ENCODE results near the gene DCBLD1. TPM values are rescaled to one million over a fixed set of nuclear protein-coding genes. Genes with fewer than 3 reads are reported as not detected.

Gene DCBLD1
- total and polyA plus RNA-seq, 2 donors (not counting 3 experiments of a cell fraction or from before 2014, with no cell fraction given), result 30.2 to 44.3 TPM

DNA sequence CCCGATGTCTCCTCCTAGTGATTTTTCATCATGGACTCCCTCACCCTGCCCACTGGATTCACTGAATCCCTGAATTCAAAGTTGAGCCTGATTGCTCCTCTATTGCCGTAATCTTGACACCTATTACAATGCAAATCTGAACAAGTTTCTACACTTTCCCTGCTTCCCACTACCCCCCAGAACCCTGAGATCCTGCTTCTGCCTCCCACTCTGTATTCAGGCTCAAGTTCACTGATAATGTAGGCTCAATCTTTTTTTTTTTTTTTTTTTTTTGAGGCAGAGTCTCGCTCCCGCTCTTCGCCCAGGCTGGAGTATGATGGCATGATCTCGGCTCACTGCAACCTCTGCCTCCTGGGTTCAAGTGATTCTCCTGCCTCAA, 3.6 kb upstream of the DCBLD1 start:
- ChIA-PET POLR2A (no interaction called here), CTCF (interaction anchor here (0.6 to 1.6 kb wide), 12 partner anchors 27 to 128 kb away, joined by 3 to 27 read pairs (median 6); partner anchors contain the start of gene GOPC)
- Histone ChIP-seq H3K9ac (replicated peaks; ENCODE audit: extremely low read depth, insufficient read depth, low read length) (no peak overlapping the region), H3K79me2 (ENCODE audit: control insufficient read depth, insufficient read depth, low read length) (peaks cover 9% of the 10 kb centered on the region), H3K9me3 (replicated peaks; ENCODE audit: control insufficient read depth, insufficient read depth, low read length) (no peaks in the 10 kb centered on the region), H3K4me1 (ENCODE audit: control insufficient read depth, extremely low read depth, insufficient read depth, low read length) (peaks cover 2% of the 10 kb centered on the region), H3K27me3 (ENCODE audit: control insufficient read depth in 2 of 2, insufficient read depth in 2 of 2, low read length in 2 of 2) (no peaks in the 10 kb centered on the region), H3K36me3 (ENCODE audit: control insufficient read depth in 2 of 2, extremely low read depth in 1 of 2, insufficient read depth in 2 of 2, low read length in 2 of 2) (no peaks in the 10 kb centered on the region), H3K9me1 (replicated peaks; ENCODE audit: control insufficient read depth, extremely low read depth, insufficient read depth, low read length) (no peaks in the 10 kb centered on the region), H3K4me2 (ENCODE audit: insufficient read depth, low read length) (no peak overlapping the region), H4K20me1 (replicated peaks; ENCODE audit: control insufficient read depth, extremely low read depth, insufficient read depth, low read length) (no peaks in the 10 kb centered on the region), H2AFZ (ENCODE audit: low read depth, low read length) (no peak overlapping the region), H3K27ac (ENCODE audit: insufficient read depth, low read depth, low read length) (no peak overlapping the region), H3K4me3 (replicated peaks in 1 of 3; ENCODE audit: insufficient read depth in 1 of 3, low read depth in 1 of 3, low read length in 3 of 3) (no peak overlapping the region)
- intact Hi-C loops (cut with micrococcal nuclease) (loop anchor here (1.0 kb wide), 1 partner anchor 77 kb away; no protein-coding TSS in a partner anchor), dilution Hi-C loops (cut with MboI; ENCODE audit: extremely low pct_ligation_motif_present, low sequenced_read_pairs) (no loop called here)
- no peak for TF ChIP-seq EZH2 (IDR thresholded peaks at IDR 0.05; ENCODE audit: borderline replicate concordance, low read depth, low read length, severe bottlenecking)
- no peak for TF ChIP-seq MYC (IDR thresholded peaks at IDR 0.05; ENCODE audit: low read depth, low read length)
- no peak for TF ChIP-seq POLR2AphosphoS5 (IDR thresholded peaks at IDR 0.05; ENCODE audit: insufficient read depth, low read depth, low read length)
- TF ChIP-seq, protein P1, sequence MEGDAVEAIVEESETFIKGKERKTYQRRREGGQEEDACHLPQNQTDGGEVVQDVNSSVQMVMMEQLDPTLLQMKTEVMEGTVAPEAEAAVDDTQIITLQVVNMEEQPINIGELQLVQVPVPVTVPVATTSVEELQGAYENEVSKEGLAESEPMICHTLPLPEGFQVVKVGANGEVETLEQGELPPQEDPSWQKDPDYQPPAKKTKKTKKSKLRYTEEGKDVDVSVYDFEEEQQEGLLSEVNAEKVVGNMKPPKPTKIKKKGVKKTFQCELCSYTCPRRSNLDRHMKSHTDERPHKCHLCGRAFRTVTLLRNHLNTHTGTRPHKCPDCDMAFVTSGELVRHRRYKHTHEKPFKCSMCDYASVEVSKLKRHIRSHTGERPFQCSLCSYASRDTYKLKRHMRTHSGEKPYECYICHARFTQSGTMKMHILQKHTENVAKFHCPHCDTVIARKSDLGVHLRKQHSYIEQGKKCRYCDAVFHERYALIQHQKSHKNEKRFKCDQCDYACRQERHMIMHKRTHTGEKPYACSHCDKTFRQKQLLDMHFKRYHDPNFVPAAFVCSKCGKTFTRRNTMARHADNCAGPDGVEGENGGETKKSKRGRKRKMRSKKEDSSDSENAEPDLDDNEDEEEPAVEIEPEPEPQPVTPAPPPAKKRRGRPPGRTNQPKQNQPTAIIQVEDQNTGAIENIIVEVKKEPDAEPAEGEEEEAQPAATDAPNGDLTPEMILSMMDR (IDR thresholded peaks at IDR 0.05; ENCODE audit: extremely low read depth in 1 of 2, insufficient read depth in 1 of 2, low read depth in 1 of 2, low read length in 2 of 2), result no peak
- TF ChIP-seq JUN (IDR thresholded peaks at IDR 0.05; ENCODE audit: borderline replicate concordance, insufficient read depth, insufficient read length, low read depth), result no peak
- TF ChIP-seq FOS (IDR thresholded peaks at IDR 0.05; ENCODE audit: borderline replicate concordance, insufficient read depth, low read length), result no peak
- no peak for TF ChIP-seq POLR2A (IDR thresholded peaks at IDR 0.05; ENCODE audit: low read depth, low read length)
- TF ChIP-seq GATA2 (IDR thresholded peaks at IDR 0.05; ENCODE audit: insufficient read depth, insufficient read length, low read depth, low read length), result no peak
- TF ChIP-seq, protein P2, sequence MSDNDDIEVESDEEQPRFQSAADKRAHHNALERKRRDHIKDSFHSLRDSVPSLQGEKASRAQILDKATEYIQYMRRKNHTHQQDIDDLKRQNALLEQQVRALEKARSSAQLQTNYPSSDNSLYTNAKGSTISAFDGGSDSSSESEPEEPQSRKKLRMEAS (IDR thresholded peaks at IDR 0.05; ENCODE audit: insufficient read depth, insufficient read length), result no peak
- BruUV-seq (replicated peaks), result no TSS peak
- FAIRE-seq (no peak), DNase-seq (ENCODE audit: low read depth, low spot score) (no peak)

All from endothelial cell of umbilical vein (primary cell).